Loucy (cell line): ENCODE data around the gene ASTN2.

ENCODE experiments used
- H2AFZ ChIP-seq: fragments of 200-600 bp; sonication (generic); 2 replicates; pipeline ENCODE4 v1.6.0; 2016; ENCODE audit warnings: antibody characterized with exemption, mild to moderate bottlenecking, low read length, moderate library complexity
- H3F3A ChIP-seq: fragments of 200-600 bp; 2 replicates; pipeline ENCODE4 v1.6.0; 2016; ENCODE audit warnings: antibody characterized with exemption, low read depth, mild to moderate bottlenecking
- H3K27me3 ChIP-seq: fragments of 200-600 bp; sonication (generic); 2 replicates; pipeline ENCODE4 v1.6.1; 2014; ENCODE audit warnings: low read length, mild to moderate bottlenecking; ENCODE audit not compliant: insufficient read depth, poor library complexity, severe bottlenecking
- H3K36me3 ChIP-seq: fragments of 200-600 bp; sonication (generic); 2 replicates; pipeline ENCODE4 v1.6.1; 2016; ENCODE audit warnings: low read length; ENCODE audit not compliant: insufficient read depth
- H3K4me1 ChIP-seq: fragments of 200-600 bp; sonication (generic); 2 replicates; pipeline ENCODE4 v1.5.1; 2014; ENCODE audit warnings: low read length, mild to moderate bottlenecking; ENCODE audit not compliant: insufficient read depth, poor library complexity, severe bottlenecking
- H3K4me2 ChIP-seq: fragments of 200-600 bp; sonication (generic); 2 replicates; pipeline ENCODE4 v1.6.0; 2014; ENCODE audit warnings: antibody characterized with exemption, low read length, low read depth, mild to moderate bottlenecking; ENCODE audit not compliant: poor library complexity, severe bottlenecking
- H3K4me3 ChIP-seq: fragments of 200-600 bp; sonication (generic); 2 replicates; pipeline ENCODE4 v1.5.1; 2014; ENCODE audit warnings: low read length, mild to moderate bottlenecking, mixed read lengths; ENCODE audit not compliant: poor library complexity, severe bottlenecking
- H3K79me2 ChIP-seq: fragments of 200-600 bp; sonication (generic); 2 replicates; pipeline ENCODE4 v1.6.1; 2014; ENCODE audit warnings: low read length; ENCODE audit not compliant: insufficient read depth
- H3K9ac ChIP-seq: fragments of 200-600 bp; sonication (generic); 2 replicates; pipeline ENCODE4 v1.6.0; 2014; ENCODE audit warnings: mild to moderate bottlenecking, low read depth, low read length, moderate library complexity; ENCODE audit not compliant: poor library complexity, severe bottlenecking
- H3K9me2 ChIP-seq: fragments of 200-600 bp; sonication (generic); replicated peaks from 2 replicates; pipeline ENCODE4 v1.6.1; 2016; ENCODE audit warnings: low read depth, low read length, mixed read lengths
- H3K9me3 ChIP-seq: fragments of 200-600 bp; sonication (generic); 2 replicates; pipeline ENCODE4 v1.6.1; 2014; ENCODE audit warnings: mild to moderate bottlenecking, antibody characterized with exemption, low read length, low read depth; ENCODE audit not compliant: insufficient read depth
- H4K20me1 ChIP-seq: fragments of 200-600 bp; sonication (generic); 2 replicates; pipeline ENCODE4 v1.6.0; 2014; ENCODE audit warnings: antibody characterized with exemption, low read length, mild to moderate bottlenecking; ENCODE audit not compliant: insufficient read depth, poor library complexity, severe bottlenecking
- EZH2phosphoT487 ChIP-seq: fragments of 200-600 bp; IDR thresholded peaks from 2 replicates; pipeline ENCODE4 v1.6.1; 2018; ENCODE audit warnings: antibody characterized with exemption, mild to moderate bottlenecking, moderate library complexity, borderline replicate concordance
- TF ChIP-seq, protein P1 (sequence below): fragments of 200-600 bp; sonication (generic); conservative IDR thresholded peaks from 2 replicates; pipeline ENCODE4 v1.5.1; 2014; ENCODE audit warnings: mild to moderate bottlenecking, antibody characterized with exemption, low read length

ASTN2 gene

DNA sequence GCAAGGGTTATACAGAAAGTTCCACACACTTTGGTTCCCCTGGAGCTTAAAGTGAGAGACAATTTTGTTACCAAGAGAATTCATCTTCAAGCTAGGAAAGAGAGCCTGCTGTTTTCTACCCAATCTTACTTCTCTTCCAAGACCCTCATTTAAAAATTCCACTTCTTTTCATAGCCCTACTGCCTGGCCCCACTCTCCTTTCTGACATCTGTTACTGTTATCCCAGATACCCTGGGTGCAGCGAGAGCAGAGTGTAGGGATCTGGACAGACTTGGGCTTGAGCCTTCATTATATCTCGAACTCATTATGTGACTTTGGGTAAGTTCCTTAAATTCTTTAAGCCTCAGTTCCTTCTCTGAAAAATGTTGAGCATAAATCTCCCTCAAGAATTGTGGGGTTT is 263.1 kb downstream of the ASTN2 start:
- no peak for TF ChIP-seq EZH2phosphoT487
- TF ChIP-seq, protein P1, sequence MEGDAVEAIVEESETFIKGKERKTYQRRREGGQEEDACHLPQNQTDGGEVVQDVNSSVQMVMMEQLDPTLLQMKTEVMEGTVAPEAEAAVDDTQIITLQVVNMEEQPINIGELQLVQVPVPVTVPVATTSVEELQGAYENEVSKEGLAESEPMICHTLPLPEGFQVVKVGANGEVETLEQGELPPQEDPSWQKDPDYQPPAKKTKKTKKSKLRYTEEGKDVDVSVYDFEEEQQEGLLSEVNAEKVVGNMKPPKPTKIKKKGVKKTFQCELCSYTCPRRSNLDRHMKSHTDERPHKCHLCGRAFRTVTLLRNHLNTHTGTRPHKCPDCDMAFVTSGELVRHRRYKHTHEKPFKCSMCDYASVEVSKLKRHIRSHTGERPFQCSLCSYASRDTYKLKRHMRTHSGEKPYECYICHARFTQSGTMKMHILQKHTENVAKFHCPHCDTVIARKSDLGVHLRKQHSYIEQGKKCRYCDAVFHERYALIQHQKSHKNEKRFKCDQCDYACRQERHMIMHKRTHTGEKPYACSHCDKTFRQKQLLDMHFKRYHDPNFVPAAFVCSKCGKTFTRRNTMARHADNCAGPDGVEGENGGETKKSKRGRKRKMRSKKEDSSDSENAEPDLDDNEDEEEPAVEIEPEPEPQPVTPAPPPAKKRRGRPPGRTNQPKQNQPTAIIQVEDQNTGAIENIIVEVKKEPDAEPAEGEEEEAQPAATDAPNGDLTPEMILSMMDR = no peak
- no peak overlapping the region for H3K4me2 ChIP-seq
- no peaks in the 10 kb centered on the region for H3K4me1 ChIP-seq
- H3F3A ChIP-seq = no peaks in the 10 kb centered on the region
- no peaks in the 10 kb centered on the region for H3K9me3 ChIP-seq
- H3K4me3 ChIP-seq = no peak overlapping the region
- no peaks in the 10 kb centered on the region for H3K27me3 ChIP-seq
- no peaks in the 10 kb centered on the region for H3K9me2 ChIP-seq
- H3K36me3 ChIP-seq = no peaks in the 10 kb centered on the region
- H3K9ac ChIP-seq = no peak overlapping the region
- no peak overlapping the region for H2AFZ ChIP-seq
- no peaks in the 10 kb centered on the region for H3K79me2 ChIP-seq
- H4K20me1 ChIP-seq = no peaks in the 10 kb centered on the region

DNA sequence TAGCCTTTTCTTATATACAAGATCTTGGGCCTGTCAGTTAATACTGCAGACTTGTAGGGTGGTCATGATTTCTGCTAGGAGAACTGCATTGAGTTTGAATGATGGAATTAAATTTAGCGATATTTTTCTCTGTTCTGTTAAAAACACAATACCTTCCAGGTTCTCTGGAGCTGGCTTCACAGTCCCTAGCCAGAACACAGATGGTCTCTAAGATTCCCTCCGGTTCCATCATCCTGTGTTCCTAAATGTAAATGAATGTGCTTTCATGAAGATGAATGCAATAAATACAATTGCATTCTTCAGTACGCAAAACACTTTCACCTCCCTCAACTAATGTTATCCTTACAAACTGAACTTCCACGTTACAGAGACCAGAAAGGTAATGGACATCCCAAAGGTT is 264.9 kb downstream of the ASTN2 start:
- Histone ChIP-seq H3K9ac (no peak overlapping the region), H4K20me1 (no peaks in the 10 kb centered on the region), H3K79me2 (no peaks in the 10 kb centered on the region), H3K9me3 (no peaks in the 10 kb centered on the region), H3F3A (no peaks in the 10 kb centered on the region), H3K9me2 (no peaks in the 10 kb centered on the region), H3K4me2 (no peak overlapping the region), H3K4me3 (no peak overlapping the region), H2AFZ (no peak overlapping the region), H3K4me1 (no peaks in the 10 kb centered on the region), H3K36me3 (no peaks in the 10 kb centered on the region), H3K27me3 (no peaks in the 10 kb centered on the region)
- TF ChIP-seq, protein P1 = no peak
- TF ChIP-seq EZH2phosphoT487 = no peak

DNA sequence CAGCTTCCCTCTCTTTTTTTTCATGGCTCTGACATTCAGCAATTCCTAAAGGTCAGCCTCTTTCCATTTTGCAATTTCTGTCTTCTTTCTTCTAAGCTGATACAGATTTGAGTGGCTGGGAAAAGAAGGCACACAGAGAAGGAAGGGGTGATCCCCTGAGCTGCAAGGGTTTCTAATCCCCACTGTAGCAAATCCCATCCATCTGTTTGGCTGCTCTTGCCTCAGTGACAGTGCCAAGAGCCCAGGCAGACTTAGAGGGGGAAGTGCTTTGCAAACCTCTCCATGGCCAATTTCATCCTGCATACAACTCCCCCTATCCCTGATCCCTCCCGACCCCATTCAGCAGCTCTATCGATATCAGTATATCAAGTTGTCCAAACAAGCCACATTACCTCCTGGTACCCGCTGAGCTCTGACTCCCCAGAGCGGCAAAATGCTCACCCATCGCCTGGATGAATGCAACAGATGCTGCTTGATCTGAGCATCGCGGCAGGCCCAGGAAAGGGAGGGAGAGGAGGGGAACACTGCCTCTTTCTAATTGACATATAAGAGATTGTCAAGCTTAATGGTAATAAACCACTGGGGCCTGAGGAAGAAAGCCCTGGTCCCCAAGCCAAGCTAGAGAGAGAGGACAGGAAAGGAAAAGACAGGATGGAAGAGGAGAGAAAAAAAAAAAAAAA is 268.9 kb downstream of the ASTN2 start:
- H3K4me1 ChIP-seq = no peaks in the 10 kb centered on the region
- H3K9me3 ChIP-seq = no peaks in the 10 kb centered on the region
- no peak overlapping the region for H3K4me2 ChIP-seq
- H3K9ac ChIP-seq = no peak overlapping the region
- no peaks in the 10 kb centered on the region for H3K27me3 ChIP-seq
- H3F3A ChIP-seq = no peaks in the 10 kb centered on the region
- no peak overlapping the region for H2AFZ ChIP-seq
- TF ChIP-seq EZH2phosphoT487 = no peak
- TF ChIP-seq, protein P1 = no peak
- no peaks in the 10 kb centered on the region for H3K36me3 ChIP-seq
- no peak overlapping the region for H3K4me3 ChIP-seq
- no peaks in the 10 kb centered on the region for H3K79me2 ChIP-seq
- no peaks in the 10 kb centered on the region for H4K20me1 ChIP-seq
- H3K9me2 ChIP-seq = no peaks in the 10 kb centered on the region
